Activated CD4-positive, alpha-beta T cell treated with anti-CD3 and anti-CD28 coated beads, Interleukin-10, Interleukin-2, amounts not matched to agents 100 ng/mL and 50 ng/mL, durations not matched to agents 16 hours and 8 hours (primary cell): ENCODE measurements around the gene ARTN.

Source experiments
- DNase-seq: peaks from one replicate; pipeline ENCODE4 v3.0.0-alpha.2; 2020

Gene ARTN

GRCh38 chr1:43949678-43950077 lies 16.1 kb downstream of the ARTN start:
- DNase-seq, result no peak

DNA sequence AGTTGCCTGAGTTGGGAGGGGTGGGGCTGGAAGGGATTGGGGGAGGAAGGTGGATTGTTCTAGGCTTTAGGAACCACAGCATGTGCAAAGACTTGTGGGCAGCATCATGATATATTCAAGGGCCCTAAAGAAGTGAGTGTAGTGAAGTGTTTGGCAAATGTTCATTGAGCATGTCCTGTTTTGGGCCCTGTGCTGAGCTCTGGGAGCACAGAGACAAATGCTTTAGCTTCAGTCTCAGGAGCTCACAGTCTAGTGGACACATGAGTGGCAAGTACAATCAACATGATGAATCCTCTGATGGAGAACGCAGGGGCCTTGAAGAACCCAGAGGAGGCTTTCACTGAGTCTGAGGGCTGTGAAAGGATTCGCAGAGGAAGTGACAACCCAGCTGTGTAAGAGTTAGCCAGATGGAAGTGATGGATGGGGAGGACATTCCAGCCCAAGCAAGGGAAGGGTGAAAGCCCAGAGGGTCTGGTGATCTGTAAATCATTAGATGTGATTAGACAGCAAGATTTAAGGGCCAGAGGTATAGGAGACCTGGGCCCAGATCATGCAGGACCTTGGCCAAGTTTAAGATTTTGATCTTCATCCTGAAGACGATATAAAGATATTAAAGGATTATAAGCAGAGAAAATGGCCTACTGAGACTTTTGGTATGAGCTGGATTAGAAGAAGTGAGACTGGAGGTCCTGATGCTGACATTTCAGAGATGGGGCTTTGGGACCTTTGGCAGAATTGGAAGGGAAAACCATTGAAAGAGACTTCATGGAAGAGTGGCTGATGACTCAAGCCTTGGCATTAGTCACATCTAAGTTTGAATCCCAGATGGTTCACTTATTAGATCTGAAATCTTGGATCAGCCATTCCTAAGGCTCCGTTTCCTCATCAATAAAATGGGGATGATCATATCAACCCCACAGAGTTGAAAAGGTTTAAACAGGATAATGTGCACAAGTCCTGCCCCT lies 17.7 kb downstream of the ARTN start:
- DNase-seq, result no peak

DNA sequence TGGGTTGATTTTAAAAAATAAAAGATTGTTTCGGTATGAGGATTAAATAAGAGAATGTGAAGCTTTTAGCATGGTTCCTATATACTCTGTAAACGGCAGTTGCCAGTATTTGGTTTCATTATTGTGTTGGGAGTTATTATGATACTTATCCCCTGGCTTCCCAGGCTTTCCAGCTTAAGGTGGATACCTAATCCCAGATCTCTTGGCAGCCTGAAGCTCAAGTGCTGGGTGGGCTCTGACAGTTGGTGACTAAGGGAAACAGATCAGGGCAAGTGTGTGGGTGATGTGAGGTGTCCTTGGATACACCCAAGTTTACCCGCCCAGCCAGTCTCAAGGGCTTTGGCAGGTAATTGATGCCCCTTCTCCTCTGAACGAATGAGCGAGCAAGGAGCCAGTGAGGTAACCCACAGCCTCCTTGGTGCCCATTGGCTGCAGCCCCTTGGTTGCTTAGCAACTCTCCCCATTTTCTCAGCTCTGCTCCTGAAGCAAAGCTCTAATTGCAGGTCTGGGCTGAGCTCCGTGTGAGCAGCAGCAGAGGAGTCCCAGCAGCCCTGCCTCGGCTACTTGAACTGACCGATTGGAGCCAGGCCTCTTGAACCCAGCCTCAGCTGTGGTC lies 19.2 kb downstream of the ARTN start:
- no peak for DNase-seq

- DNase-seq, result no peak
These were observed 19.8 kb downstream of the ARTN start for GRCh38 chr1:43953361-43953760.

DNA sequence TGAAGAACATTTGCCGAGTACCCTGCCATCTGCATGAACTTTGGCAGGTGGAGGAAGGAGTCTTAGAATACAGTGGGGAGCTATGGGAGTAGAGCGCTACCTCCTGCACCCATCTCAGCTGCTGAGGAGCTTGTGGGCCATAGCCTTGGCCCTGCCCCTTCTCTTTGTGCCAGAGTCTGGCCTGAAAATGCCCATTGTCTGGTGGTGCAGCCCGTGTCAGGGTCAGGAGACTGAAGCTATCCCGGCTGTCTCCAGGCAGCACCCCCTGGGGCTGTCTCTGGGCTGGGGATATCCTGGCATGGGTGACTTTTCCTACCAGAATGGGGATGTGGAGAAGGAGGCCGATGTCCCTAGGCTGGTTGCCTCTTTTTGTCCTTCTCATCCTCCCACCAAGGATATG lies 20.4 kb downstream of the ARTN start:
- no peak for DNase-seq

GRCh38 chr1:43956234-43956633 lies 22.6 kb downstream of the ARTN start:
- DNase-seq, result no peak

DNA sequence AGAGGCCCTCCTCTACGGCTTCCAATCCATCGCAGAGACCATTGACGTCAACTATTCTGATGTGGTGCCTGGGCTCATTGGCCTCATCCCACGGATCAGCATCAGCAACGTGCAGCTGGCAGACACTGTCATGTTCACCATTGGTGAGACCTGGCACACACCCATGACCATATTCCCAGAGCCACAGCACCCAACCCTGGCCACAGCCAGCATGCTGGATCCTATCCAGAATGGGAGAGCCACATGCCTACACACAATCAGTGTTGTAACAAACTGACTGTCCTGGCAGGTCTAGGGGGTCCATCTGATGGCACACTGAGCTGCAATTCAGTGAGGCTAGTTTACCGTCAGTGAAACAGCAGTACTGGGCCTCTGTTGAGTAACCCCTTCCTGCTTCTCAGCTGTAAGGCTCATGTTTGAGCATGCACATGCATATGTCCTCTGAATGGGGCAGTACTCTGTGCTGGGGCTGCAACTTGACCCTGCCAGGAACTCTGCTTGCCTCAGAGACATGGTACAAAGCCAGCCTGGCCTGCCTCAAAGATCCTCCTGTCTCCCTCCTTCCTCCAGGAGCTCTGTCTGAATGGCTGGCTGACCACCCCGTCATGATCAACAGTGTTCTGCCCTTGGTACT lies 23.9 kb downstream of the ARTN start:
- no peak for DNase-seq

DNA sequence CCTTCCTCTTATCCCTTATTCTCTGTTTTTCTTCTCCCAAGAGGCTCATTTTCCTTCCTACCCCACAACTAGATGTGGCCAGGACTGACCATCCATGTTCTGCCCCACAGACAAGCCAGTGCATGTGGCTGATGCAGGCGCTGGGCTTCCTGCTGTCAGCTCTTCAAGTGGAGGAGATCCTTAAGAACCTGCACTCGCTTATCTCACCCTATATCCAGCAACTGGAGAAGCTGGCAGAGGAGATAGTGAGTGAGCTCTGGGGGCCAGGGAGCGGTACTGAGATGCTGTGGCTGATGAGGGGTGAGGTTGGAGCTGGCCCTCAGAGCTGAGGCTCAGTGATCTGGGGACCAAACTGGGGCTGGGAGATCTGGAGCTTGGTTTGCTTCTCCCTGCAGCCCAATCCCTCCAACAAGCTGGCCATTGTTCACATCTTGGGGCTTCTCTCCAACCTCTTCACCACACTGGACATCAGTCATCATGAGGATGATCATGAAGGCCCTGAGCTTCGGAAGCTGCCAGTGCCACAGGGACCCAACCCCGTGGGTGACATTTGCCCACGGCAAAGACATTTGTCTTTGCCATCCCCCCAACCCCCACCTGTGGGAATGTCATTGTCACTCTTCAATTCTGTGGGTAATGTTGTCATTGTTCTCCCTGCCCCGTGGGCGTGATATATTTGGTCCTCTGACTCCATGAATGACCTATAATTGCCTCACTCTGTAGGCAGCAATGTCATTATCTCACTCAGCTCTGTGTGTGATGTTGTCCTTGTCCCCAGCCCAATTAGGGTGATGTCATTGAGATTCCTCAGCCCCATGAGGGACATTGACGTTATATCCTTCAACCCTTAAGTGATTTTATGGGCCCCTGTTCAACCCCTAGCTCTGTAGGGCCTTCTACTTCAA lies 25.0 kb downstream of the ARTN start:
- DNase-seq, result no peak

DNA sequence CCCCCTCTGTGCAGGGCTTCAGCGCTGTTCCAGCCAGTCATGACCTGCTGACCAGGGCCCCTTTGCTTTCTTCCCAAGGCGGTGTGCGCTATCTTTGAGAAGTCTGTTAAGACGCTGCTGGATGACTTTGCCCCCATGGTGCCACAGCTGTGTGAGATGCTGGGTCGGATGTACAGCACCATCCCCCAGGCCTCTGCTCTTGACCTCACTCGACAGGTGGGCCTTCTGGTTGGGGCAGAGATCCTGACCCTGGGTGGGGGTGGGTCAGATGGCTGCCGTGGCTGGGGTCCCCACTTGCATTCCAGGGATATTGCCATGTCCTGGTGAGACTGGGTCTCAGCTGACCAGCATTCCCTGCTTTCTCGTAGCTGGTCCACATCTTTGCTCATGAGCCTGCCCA lies 27.2 kb downstream of the ARTN start:
- DNase-seq, result no peak

DNA sequence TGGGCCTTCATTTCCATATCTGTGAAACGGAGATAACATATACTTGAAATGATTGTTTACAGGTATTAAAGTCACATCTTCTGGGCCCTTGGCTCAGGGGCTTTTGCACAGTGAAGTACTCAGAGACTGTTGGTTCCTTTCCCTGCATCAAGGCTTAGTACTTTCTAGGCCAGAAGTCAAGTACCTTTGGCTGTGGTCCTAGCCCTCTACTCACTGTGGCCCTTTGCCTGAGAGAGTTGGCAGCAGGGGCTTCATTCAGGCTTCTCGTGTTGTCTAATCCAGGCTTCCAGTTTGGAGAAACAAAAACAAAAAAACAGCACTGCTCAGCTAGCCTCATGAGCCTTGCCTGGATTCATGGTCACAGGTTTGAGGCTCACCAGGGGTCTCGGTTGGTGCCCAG lies 28.1 kb downstream of the ARTN start:
- no peak for DNase-seq

- DNase-seq, result no peak
These were observed 28.7 kb downstream of the ARTN start for GRCh38 chr1:43962324-43962723.

- DNase-seq, result no peak
These were observed 29.4 kb downstream of the ARTN start for GRCh38 chr1:43963006-43963405.

GRCh38 chr1:43963890-43964289 lies 30.3 kb downstream of the ARTN start:
- no peak for DNase-seq

GRCh38 chr1:43965316-43965715 lies 31.7 kb downstream of the ARTN start:
- no peak for DNase-seq

DNA sequence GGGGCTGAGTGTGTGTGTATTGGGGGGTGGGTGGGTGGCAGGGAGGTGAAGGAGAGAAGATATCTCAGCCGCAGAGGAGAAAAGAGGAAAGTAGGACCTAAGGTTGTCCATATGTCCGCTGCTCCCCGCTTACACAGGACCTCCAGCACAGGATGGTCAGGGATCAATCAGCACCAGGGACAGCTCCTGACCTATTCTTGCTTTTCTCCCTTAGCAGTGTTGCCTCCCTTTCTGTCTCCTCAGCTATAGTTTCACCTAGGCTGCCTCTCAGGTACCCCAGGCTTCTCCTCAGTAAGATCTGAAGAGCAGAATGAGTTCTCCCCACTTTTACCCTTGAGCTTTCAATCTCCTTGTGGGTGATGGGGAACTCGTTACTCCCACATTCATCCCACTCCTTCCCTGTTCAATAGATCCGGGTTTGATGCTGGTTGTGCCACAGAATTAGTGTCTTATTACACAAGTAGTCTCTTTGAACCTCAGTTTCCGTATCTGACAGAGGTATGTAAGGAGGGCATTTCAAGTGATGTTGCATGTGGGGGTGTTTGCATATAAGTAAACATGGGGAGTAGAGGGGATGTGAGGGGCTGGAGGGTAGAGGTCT lies 34.8 kb downstream of the ARTN start:
- DNase-seq, result no peak

- no peak for DNase-seq
These were observed 35.8 kb downstream of the ARTN start for GRCh38 chr1:43969416-43969745.

- DNase-seq, result peak; percentile 98
These were observed 36.3 kb downstream of the ARTN start, which contains the start of gene DPH2 for GRCh38 chr1:43969746-43970466. Gene DPH2 (plus strand): TSS chr1:43970010. CDS start chr1:43970176, 166 bp downstream.

GRCh38 chr1:43970502-43970901 lies 36.9 kb downstream of the ARTN start:
- DNase-seq, result no peak

DNA sequence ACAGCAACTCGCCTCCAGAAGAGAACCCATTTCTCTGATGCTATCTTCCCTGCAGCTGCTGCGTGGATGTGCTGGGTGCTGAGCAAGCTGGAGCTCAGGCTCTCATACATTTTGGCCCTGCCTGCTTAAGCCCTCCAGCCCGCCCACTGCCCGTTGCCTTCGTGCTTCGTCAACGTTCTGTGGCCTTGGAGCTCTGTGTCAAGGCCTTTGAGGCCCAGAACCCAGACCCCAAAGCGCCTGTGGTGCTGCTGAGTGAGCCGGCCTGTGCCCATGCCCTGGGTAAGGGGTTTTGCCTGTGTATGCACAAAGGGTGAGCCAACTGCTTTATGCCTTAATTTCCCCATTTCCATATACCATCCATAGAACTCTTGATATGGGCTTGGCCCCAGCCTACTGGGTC lies 37.3 kb downstream of the ARTN start:
- DNase-seq, result no peak

DNA sequence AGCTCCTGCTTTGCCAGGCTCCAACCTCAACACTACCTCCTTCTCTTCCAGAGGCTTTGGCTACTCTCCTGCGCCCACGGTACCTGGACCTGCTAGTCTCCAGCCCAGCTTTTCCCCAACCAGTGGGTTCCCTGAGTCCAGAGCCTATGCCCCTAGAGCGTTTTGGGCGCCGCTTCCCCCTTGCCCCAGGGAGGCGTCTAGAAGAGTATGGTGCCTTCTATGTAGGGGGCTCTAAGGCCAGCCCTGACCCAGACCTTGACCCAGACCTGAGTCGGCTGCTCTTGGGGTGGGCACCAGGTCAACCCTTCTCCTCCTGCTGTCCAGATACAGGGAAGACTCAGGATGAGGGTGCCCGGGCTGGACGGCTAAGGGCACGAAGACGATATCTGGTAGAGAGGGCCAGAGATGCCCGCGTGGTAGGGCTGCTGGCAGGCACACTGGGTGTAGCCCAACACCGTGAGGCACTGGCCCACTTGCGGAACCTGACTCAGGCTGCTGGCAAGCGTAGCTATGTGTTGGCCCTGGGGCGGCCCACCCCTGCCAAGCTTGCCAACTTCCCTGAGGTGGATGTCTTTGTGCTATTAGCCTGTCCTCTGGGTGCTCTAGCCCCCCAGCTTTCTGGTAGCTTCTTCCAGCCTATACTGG lies 37.9 kb downstream of the ARTN start:
- no peak for DNase-seq

DNA sequence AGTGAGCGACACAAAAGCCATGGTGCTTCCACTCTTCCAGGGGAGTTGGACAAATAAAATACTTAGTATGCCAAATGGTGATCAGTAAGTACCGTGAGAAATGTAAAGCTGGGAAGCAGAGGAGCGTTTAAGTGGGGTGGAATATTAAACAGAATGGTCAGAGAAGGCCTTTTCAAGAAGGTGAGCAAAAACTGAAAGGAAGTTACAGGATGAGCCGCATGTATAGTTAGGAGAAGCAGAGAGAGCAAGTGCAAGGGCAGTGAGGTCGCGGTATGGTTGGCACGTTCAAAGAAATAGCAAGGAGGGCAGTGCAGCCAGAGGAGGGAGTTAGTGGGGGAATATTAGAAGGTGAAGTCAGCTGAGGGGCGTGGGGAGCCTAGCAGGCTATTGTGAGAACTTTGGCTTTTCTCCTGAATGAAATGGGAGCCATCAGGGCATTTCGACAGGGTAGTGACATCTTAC lies 40.4 kb downstream of the ARTN start:
- no peak for DNase-seq
